ENCODE results near the gene GIPC2.

DNA sequence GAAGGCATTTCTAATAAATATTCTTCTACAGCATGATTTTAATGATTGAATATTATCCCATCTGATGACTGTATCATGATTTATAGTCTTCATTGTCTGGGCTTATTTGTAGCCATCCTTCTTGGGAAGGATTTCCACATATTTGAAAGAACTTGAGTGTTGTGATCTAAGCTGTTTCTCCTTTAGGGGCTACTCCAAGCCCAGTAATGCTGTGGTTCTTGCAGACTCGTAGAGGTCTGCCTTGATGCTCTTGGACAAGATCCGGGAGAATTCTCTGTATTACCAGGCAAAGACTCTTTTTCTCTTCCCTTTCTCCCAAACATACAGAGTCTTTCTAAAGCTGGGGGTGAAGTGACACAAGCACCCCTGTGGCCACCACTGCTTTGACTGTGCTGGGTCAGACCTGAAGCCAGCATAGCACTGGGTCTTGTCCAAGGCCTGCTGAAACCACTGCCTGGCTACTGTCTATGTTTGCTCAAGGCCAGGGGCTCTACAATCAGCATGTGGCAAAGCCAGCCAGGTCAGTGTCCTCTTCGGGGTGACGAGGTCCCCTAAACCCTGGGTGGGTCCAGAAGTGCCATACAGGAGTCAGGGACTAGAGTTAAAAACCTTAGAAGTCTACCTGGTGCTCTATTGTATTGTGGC, 107.4 kb downstream of the GIPC2 start:
- TF ChIP-seq, protein P1, sequence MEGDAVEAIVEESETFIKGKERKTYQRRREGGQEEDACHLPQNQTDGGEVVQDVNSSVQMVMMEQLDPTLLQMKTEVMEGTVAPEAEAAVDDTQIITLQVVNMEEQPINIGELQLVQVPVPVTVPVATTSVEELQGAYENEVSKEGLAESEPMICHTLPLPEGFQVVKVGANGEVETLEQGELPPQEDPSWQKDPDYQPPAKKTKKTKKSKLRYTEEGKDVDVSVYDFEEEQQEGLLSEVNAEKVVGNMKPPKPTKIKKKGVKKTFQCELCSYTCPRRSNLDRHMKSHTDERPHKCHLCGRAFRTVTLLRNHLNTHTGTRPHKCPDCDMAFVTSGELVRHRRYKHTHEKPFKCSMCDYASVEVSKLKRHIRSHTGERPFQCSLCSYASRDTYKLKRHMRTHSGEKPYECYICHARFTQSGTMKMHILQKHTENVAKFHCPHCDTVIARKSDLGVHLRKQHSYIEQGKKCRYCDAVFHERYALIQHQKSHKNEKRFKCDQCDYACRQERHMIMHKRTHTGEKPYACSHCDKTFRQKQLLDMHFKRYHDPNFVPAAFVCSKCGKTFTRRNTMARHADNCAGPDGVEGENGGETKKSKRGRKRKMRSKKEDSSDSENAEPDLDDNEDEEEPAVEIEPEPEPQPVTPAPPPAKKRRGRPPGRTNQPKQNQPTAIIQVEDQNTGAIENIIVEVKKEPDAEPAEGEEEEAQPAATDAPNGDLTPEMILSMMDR (IDR thresholded peaks at IDR 0.05; ENCODE audit: insufficient read depth, low read length), result no peak
- TF ChIP-seq POLR2AphosphoS5 (IDR thresholded peaks at IDR 0.05; ENCODE audit: low read depth), result no peak
- TF ChIP-seq, protein P2, sequence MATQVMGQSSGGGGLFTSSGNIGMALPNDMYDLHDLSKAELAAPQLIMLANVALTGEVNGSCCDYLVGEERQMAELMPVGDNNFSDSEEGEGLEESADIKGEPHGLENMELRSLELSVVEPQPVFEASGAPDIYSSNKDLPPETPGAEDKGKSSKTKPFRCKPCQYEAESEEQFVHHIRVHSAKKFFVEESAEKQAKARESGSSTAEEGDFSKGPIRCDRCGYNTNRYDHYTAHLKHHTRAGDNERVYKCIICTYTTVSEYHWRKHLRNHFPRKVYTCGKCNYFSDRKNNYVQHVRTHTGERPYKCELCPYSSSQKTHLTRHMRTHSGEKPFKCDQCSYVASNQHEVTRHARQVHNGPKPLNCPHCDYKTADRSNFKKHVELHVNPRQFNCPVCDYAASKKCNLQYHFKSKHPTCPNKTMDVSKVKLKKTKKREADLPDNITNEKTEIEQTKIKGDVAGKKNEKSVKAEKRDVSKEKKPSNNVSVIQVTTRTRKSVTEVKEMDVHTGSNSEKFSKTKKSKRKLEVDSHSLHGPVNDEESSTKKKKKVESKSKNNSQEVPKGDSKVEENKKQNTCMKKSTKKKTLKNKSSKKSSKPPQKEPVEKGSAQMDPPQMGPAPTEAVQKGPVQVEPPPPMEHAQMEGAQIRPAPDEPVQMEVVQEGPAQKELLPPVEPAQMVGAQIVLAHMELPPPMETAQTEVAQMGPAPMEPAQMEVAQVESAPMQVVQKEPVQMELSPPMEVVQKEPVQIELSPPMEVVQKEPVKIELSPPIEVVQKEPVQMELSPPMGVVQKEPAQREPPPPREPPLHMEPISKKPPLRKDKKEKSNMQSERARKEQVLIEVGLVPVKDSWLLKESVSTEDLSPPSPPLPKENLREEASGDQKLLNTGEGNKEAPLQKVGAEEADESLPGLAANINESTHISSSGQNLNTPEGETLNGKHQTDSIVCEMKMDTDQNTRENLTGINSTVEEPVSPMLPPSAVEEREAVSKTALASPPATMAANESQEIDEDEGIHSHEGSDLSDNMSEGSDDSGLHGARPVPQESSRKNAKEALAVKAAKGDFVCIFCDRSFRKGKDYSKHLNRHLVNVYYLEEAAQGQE (IDR thresholded peaks at IDR 0.05; ENCODE audit: insufficient replicate concordance, low read depth), result no peak
